Adrenal gland (tissue), 12 donors: ENCODE data around the gene CFAP99. TPM values are rescaled to one million over a fixed set of nuclear protein-coding genes. Genes with fewer than 3 reads are reported as not detected.
"Not testable (repeated sequence)": the region's sequence is repeated elsewhere in the genome, so short reads cannot be mapped to it uniquely, and the experiment has no call there.

Experiments used
- DNase-seq, 7 donors: peaks; one replicate each; pipeline ENCODE4 v3.0.0-alpha.2; 2019 to 2020
- H3K27ac ChIP-seq, 5 donors: fragments of 200-600 bp; sonication (generic) in 4 of 5; 1 replicate in 3 of 5; 2 replicates in 2 of 5; pipeline versions ENCODE4 v1.5.1 to v1.8.0; 2016 to 2020; ENCODE audit warnings: mild to moderate bottlenecking in 1 of 5
- H3K27me3 ChIP-seq: fragments of 200-600 bp; 2 replicates; pipeline ENCODE4 v1.8.0; 2021
- H3K36me3 ChIP-seq, 2 donors: fragments of 200-600 bp; replicated peaks in 1 of 2; 1 replicate in 1 of 2; 2 replicates in 1 of 2; pipeline versions ENCODE4 v1.5.1 to v1.8.0; 2018 to 2022
- H3K4me1 ChIP-seq, 2 donors: fragments of 200-600 bp; replicated peaks in 1 of 2; 1 replicate in 1 of 2; 2 replicates in 1 of 2; pipeline versions ENCODE4 v1.5.1 to v1.8.0; 2018 to 2021
- H3K4me3 ChIP-seq, 4 donors: fragments of 200-600 bp; sonication (generic) in 3 of 4; one replicate each; pipeline ENCODE4 v1.5.1; 2016 to 2018
- H3K9me3 ChIP-seq, 3 donors: fragments of 200-600 bp; sonication (generic) in 1 of 3; replicated peaks in 1 of 3; 1 replicate in 2 of 3; 2 replicates in 1 of 3; pipeline versions ENCODE4 v1.5.1 to v1.8.0; 2016 to 2021
- CTCF ChIP-seq, 6 experiments: fragments of 450-650 bp in 4 of 6; fragments of 200-600 bp in 2 of 6; sonication (generic) in 1 of 6; IDR thresholded peaks; 1 replicate in 5 of 6; 2 replicates in 1 of 6; pipeline versions ENCODE4 v1.5.1 to v1.8.0; 2016 to 2021; ENCODE audit warnings: antibody characterized with exemption in 6 of 6, mild to moderate bottlenecking in 2 of 6, moderate library complexity in 1 of 6
- POLR2A ChIP-seq, 2 donors: fragments of 450-650 bp; IDR thresholded peaks; one replicate each; pipeline ENCODE4 v1.6.1; 2017; ENCODE audit warnings: antibody characterized with exemption in 2 of 2, mild to moderate bottlenecking in 2 of 2, moderate library complexity in 1 of 2
- WGBS, 4 donors: extraction: QIAGEN DNeasy Blood & Tissue Kit in 2 of 4; methylation state at CpG; one replicate each; pipeline versions ENCODE4 v1.1.5 to v1.1.7; 2013 to 2017; 5-methylcytosine and 5-hydroxymethylcytosine counted together
- intact Hi-C, 2 donors: fragments of 100-400 bp; cut with DNase I; formaldehyde crosslinking; loops; one replicate each; pipeline versions ENCODE4 v1.14.1 to v1.15.0; 2022 to 2023
- polyA plus RNA-seq, 3 donors: library from polyadenylated mRNA; stranded (reverse); fragments of 200-250 nt in 2 of 3; fragments of 350-450 nt in 1 of 3; fragmentation: Illumina TruSeq in 1 of 3; extraction: RNeasy Lipid Tissue Mini Kit (QIAGEN cat#74804) in 1 of 3; gene quantifications; one replicate each; pipeline ENCODE4 v1.2.3, GENCODE V29; 2013 to 2014
- total RNA-seq, 9 donors: library from RNA; depleted of rRNA in 4 of 9; stranded (reverse); fragments of >200 nt in 4 of 9; fragments of 120-200 nt in 1 of 9; fragmentation: NEBNext Ultra II Directional in 1 of 9; extraction: Animal tissue kit (Norgen Biotek cat#: 25700) in 1 of 9; gene quantifications; one replicate each; pipeline versions ENCODE4 v1.1.0 to v1.2.4, GENCODE V29; 2013 to 2023
- donor health status: healthy with polysubstance abuse.
- donor health status: Bipolar disorder and iron deficiency.
- donor health status: DM: yes; HTN: yes; CAD: no.
- donor health status: DM: no; HTN: no; CAD: no.
- donor health status: DM: no; HTN: no; CAD: no.
- donor health status: DM: yes; HTN: yes; CAD: no.

CFAP99 gene
- total and polyA plus RNA-seq, 12 donors = 0.18 to 5.0 (median 3.2) TPM

GRCh38 chr4:2378401-2378800 lies 40.4 kb upstream of the CFAP99 start:
- no peaks in the 10 kb centered on the region for H3K27me3 ChIP-seq
- WGBS, 4 donors = 76 to 85% (median 77%) methylated on average over 5 of the region's 5 CpGs
- no peaks in the 10 kb centered on the region for H3K36me3 ChIP-seq
- H3K4me3 ChIP-seq = no peak overlapping the region
- intact Hi-C loops = no loop called here
- H3K4me1 ChIP-seq = no peaks in the 10 kb centered on the region
- TF ChIP-seq CTCF (IDR thresholded peaks at IDR 0.05) = no peak
- TF ChIP-seq POLR2A (IDR thresholded peaks at IDR 0.05) = no peak
- DNase-seq = no peak
- no peaks in the 10 kb centered on the region for H3K9me3 ChIP-seq
- no peak overlapping the region for H3K27ac ChIP-seq

- Histone ChIP-seq H3K36me3 (no peaks in the 10 kb centered on the region), H3K9me3 (no peaks in the 10 kb centered on the region), H3K27me3 (no peaks in the 10 kb centered on the region), H3K4me3 (no peak overlapping the region), H3K4me1 (no peaks in the 10 kb centered on the region), H3K27ac (no peak overlapping the region)
- no peak for DNase-seq
- 61 to 89% (median 81%) methylated on average over 3 of the region's 3 CpGs for WGBS, 4 donors
- intact Hi-C loops = no loop called here
- no peak for TF ChIP-seq CTCF (IDR thresholded peaks at IDR 0.05)
- no peak for TF ChIP-seq POLR2A (IDR thresholded peaks at IDR 0.05)
These were observed 39.9 kb upstream of the CFAP99 start for GRCh38 chr4:2378898-2379297.

- H3K27me3 ChIP-seq, H3K9me3 ChIP-seq, H3K4me1 ChIP-seq, DNase-seq, intact Hi-C loops, H3K4me3 ChIP-seq, H3K36me3 ChIP-seq, H3K27ac ChIP-seq: not testable (repeated sequence)
- WGBS, 4 donors = 86 to 89% (median 88%) methylated on average over 6 of the region's 6 CpGs
These were observed 38.2 kb upstream of the CFAP99 start for GRCh38 chr4:2380589-2380988.

- H3K27ac ChIP-seq, intact Hi-C loops, H3K36me3 ChIP-seq, H3K9me3 ChIP-seq, H3K27me3 ChIP-seq, H3K4me3 ChIP-seq, H3K4me1 ChIP-seq, DNase-seq: not testable (repeated sequence)
- 75 to 86% (median 84%) methylated on average over 7 of the region's 7 CpGs for WGBS, 4 donors
These were observed 36.0 kb upstream of the CFAP99 start for GRCh38 chr4:2382769-2383202.

GRCh38 chr4:2383220-2383631 lies 35.5 kb upstream of the CFAP99 start:
- H3K36me3 ChIP-seq, H3K4me1 ChIP-seq, H3K27ac ChIP-seq, H3K27me3 ChIP-seq, DNase-seq, H3K9me3 ChIP-seq, H3K4me3 ChIP-seq, intact Hi-C loops: not testable (repeated sequence)
- 85 to 94% (median 90%) methylated on average over 8 of the region's 8 CpGs for whole genome bisulfite sequencing, 4 donors

- H3K4me1 ChIP-seq = no peaks in the 10 kb centered on the region
- no peak for DNase-seq
- intact Hi-C loops = no loop called here
- no peaks in the 10 kb centered on the region for H3K27me3 ChIP-seq
- WGBS, 4 donors = 91 to 98% (median 93%) methylated on average over 4 to 5 of the region's 5 CpGs
- no peaks in the 10 kb centered on the region for H3K36me3 ChIP-seq
- H3K4me3 ChIP-seq = no peak overlapping the region
- H3K9me3 ChIP-seq = no peaks in the 10 kb centered on the region
- H3K27ac ChIP-seq = no peak overlapping the region
- TF ChIP-seq CTCF (IDR thresholded peaks at IDR 0.05) = no peak
- TF ChIP-seq POLR2A (IDR thresholded peaks at IDR 0.05) = no peak
These were observed 35.0 kb upstream of the CFAP99 start for GRCh38 chr4:2383760-2384159.
